Upper lobe of left lung (tissue), 4 donors: ENCODE measurements around the gene SIN3A.

ENCODE experiments used
- EP300 ChIP-seq, 4 donors: sonication (generic); formaldehyde crosslinking; IDR thresholded peaks; one replicate each; pipeline ENCODE4 v1.5.1; 2017; ENCODE audit warnings: antibody characterized with exemption in 4 of 4, control low read depth in 2 of 4
- POLR2A ChIP-seq, 4 donors: fragments of 450-650 bp; IDR thresholded peaks; one replicate each; pipeline ENCODE4 v1.5.1; 2016 to 2017; ENCODE audit warnings: antibody characterized with exemption in 4 of 4, mild to moderate bottlenecking in 2 of 4
- POLR2AphosphoS5 ChIP-seq, 2 donors: sonication (generic); formaldehyde crosslinking; IDR thresholded peaks; one replicate each; pipeline ENCODE4 v1.5.1; 2017; ENCODE audit warnings: antibody characterized with exemption in 2 of 2
- TF ChIP-seq, protein P1 (sequence below), 6 experiments: fragments of 450-650 bp in 4 of 6; fragments of 200-600 bp in 2 of 6; sonication (generic) in 2 of 6; IDR thresholded peaks; one replicate each; pipeline ENCODE4 v1.5.1; 2016 to 2019; ENCODE audit warnings: antibody characterized with exemption in 6 of 6

DNA sequence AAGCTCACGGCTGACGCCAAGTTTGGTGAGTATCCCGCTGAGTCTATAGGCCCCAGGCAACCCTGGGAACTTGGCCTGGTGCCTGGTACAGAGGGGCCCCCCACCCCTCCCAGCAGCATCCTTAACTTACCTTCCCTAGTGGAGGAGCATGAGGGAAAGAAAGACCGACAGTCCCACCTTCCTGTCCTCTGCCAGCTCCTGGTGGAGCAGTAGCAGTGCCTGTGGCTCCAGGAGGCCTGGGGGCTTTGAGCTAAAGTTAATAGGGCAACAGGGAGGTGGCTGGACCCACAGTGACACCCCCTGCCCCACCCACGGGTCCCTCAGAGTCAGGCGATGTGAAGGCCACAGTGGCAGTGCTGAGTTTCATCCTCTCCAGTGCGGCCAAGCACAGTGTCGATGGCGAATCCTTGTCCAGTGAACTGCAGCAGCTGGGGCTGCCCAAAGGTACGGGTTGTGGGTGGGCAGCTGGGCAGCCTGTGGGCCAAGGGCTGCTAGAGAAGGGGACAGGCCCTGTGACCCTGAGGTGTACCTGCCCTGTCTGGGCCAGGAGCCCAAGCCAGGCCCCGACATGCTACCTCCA is 112.7 kb downstream of the SIN3A start:
- TF ChIP-seq, protein P1, sequence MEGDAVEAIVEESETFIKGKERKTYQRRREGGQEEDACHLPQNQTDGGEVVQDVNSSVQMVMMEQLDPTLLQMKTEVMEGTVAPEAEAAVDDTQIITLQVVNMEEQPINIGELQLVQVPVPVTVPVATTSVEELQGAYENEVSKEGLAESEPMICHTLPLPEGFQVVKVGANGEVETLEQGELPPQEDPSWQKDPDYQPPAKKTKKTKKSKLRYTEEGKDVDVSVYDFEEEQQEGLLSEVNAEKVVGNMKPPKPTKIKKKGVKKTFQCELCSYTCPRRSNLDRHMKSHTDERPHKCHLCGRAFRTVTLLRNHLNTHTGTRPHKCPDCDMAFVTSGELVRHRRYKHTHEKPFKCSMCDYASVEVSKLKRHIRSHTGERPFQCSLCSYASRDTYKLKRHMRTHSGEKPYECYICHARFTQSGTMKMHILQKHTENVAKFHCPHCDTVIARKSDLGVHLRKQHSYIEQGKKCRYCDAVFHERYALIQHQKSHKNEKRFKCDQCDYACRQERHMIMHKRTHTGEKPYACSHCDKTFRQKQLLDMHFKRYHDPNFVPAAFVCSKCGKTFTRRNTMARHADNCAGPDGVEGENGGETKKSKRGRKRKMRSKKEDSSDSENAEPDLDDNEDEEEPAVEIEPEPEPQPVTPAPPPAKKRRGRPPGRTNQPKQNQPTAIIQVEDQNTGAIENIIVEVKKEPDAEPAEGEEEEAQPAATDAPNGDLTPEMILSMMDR (IDR thresholded peaks at IDR 0.05): no peak
- TF ChIP-seq POLR2AphosphoS5 (IDR thresholded peaks at IDR 0.05) (no peak), EP300 (IDR thresholded peaks at IDR 0.05) (no peak), POLR2A (IDR thresholded peaks at IDR 0.05) (no peak)
